Naive thymus-derived CD8-positive, alpha-beta T cell (primary cell): ENCODE data around the gene AKAP6. TPM values are rescaled to one million over a fixed set of nuclear protein-coding genes. Genes with fewer than 3 reads are reported as not detected.
"Not testable (repeated sequence)": the region's sequence is repeated elsewhere in the genome, so short reads cannot be mapped to it uniquely, and the experiment has no call there.

ENCODE experiments used
- ATAC-seq, 2 donors: fragments of 150-1000 bp; cut with Tn5 transposase in 1 of 2; sonication (Bioruptor Pico), chemical (Tn5 transposase) in 1 of 2; 1 replicate in 1 of 2; 2 replicates in 1 of 2; pipeline ENCODE4 v1.10.0; 2021; ENCODE audit warnings: mild to moderate bottlenecking in 2 of 2, moderate library complexity in 2 of 2
- POLR2A ChIA-PET: fragments of 350-600 bp; sonication (Branson Sonifier 250); formaldehyde crosslinking; loops from one replicate; lab custom pipeline; 2021; ENCODE audit warnings: antibody characterized with exemption; lab: Charles Lee
- DNase-seq, 10 donors: peaks; one replicate each; pipeline versions ENCODE4 v3.0.0 to v3.0.0-alpha.2; 2020 to 2022
- H3K27ac Mint-ChIP-seq, 10 donors: one replicate each; pipeline ENCODE4 v1.8.0; 2020 to 2022; ENCODE audit warnings: mild to moderate bottlenecking in 10 of 10, mixed read lengths in 10 of 10, moderate library complexity in 4 of 10, inconsistent platforms in 1 of 10
- H3K27me3 Mint-ChIP-seq, 5 donors: one replicate each; pipeline ENCODE4 v1.8.0; 2021 to 2022; ENCODE audit warnings: mixed read lengths in 5 of 5
- H3K36me3 Mint-ChIP-seq, 3 donors: one replicate each; pipeline ENCODE4 v1.8.0; 2020 to 2022; ENCODE audit warnings: mixed read lengths in 3 of 3, mild to moderate bottlenecking in 2 of 3, inconsistent platforms in 1 of 3
- H3K4me1 Mint-ChIP-seq, 4 donors: one replicate each; pipeline ENCODE4 v1.8.0; 2021 to 2022; ENCODE audit warnings: mixed read lengths in 4 of 4
- H3K4me3 Mint-ChIP-seq, 10 donors: one replicate each; pipeline ENCODE4 v1.8.0; 2020 to 2022; ENCODE audit warnings: mild to moderate bottlenecking in 10 of 10, mixed read lengths in 10 of 10, moderate library complexity in 6 of 10, inconsistent platforms in 1 of 10
- H3K9me3 Mint-ChIP-seq, 9 donors: one replicate each; pipeline ENCODE4 v1.8.0; 2020 to 2022; ENCODE audit warnings: mixed read lengths in 9 of 9, mild to moderate bottlenecking in 3 of 9, inconsistent platforms in 1 of 9, moderate library complexity in 1 of 9
- polyA plus RNA-seq, 3 donors: library from polyadenylated mRNA; unstranded; fragments of 300-500 nt; fragmentation: Illumina TruSeq; gene quantifications; one replicate each; pipeline ENCODE4 v1.2.3, GENCODE V29; 2021
- total RNA-seq, 8 experiments: library from RNA in 2 of 8; stranded (reverse) in 2 of 8; gene quantifications; one replicate each; pipeline ENCODE4 v1.2.3 and lab custom pipeline; 2021 to 2026

Gene AKAP6
- total and polyA plus RNA-seq, 5 experiments from 2014 or later, result 1.4 to 4.6 (median 3.2) TPM

GRCh38 chr14:32381869-32382268 lies 52.8 kb downstream of the AKAP6 start:
- Mint-ChIP-seq H3K9me3 (peaks cover 0 to 2% (median 0%) of the 10 kb centered on the region in 9 donors), H3K27me3 (peaks cover 0 to 8% (median 0%) of the 10 kb centered on the region in 5 donors), H3K27ac (no peak overlapping the region), H3K4me3 (no peak overlapping the region), H3K36me3 (no peaks in the 10 kb centered on the region), H3K4me1 (peaks cover 0 to 7% (median 6%) of the 10 kb centered on the region in 4 donors)
- POLR2A ChIA-PET, result no interaction called here
- no peak for DNase-seq
- no peak for ATAC-seq

GRCh38 chr14:32382704-32383103 lies 53.6 kb downstream of the AKAP6 start:
- Mint-ChIP-seq H3K4me1 (peaks cover 0 to 7% (median 6%) of the 10 kb centered on the region in 4 donors), H3K36me3 (no peaks in the 10 kb centered on the region), H3K4me3 (no peak overlapping the region), H3K27me3 (peaks cover 0 to 8% (median 2%) of the 10 kb centered on the region in 5 donors), H3K27ac (no peak overlapping the region), H3K9me3 (peaks cover 0 to 2% (median 0%) of the 10 kb centered on the region in 9 donors)
- POLR2A ChIA-PET, result no interaction called here
- no peak for DNase-seq
- no peak for ATAC-seq

GRCh38 chr14:32383364-32384009 lies 54.4 kb downstream of the AKAP6 start:
- Mint-ChIP-seq H3K4me1 (peaks cover 0 to 7% (median 6%) of the 10 kb centered on the region in 4 donors), H3K27me3 (peaks cover 0 to 14% (median 5%) of the 10 kb centered on the region in 5 donors), H3K27ac (no peak overlapping the region), H3K4me3 (no peak overlapping the region), H3K9me3 (peaks cover 0 to 8% (median 4%) of the 10 kb centered on the region in 9 donors), H3K36me3 (peaks cover 0 to 8% (median 0%) of the 10 kb centered on the region in 3 donors)
- POLR2A ChIA-PET, result no interaction called here
- DNase-seq (no peak), ATAC-seq (no peak)

- Mint-ChIP-seq H3K4me1 (peaks cover 0 to 3% (median 3%) of the 10 kb centered on the region in 4 donors), H3K27ac (no peak overlapping the region), H3K36me3 (peaks cover 2 to 8% (median 5%) of the 10 kb centered on the region in 3 donors), H3K27me3 (peaks cover 7 to 19% (median 9%) of the 10 kb centered on the region in 5 donors), H3K9me3 (peaks cover 0 to 18% (median 8%) of the 10 kb centered on the region in 9 donors), H3K4me3 (no peak overlapping the region)
- ATAC-seq (no peak), DNase-seq (no peak)
- POLR2A ChIA-PET, result no interaction called here
These were observed 55.4 kb downstream of the AKAP6 start for GRCh38 chr14:32384464-32384863.

GRCh38 chr14:32387295-32387694 lies 58.2 kb downstream of the AKAP6 start:
- H3K4me1 Mint-ChIP-seq, DNase-seq, H3K27ac Mint-ChIP-seq, POLR2A ChIA-PET, ATAC-seq, H3K4me3 Mint-ChIP-seq: not testable (repeated sequence)
- Mint-ChIP-seq H3K9me3 (peaks cover 0 to 31% (median 15%) of the 10 kb centered on the region in 9 donors), H3K36me3 (peaks cover 5 to 23% (median 11%) of the 10 kb centered on the region in 3 donors), H3K27me3 (peaks cover 8 to 26% (median 17%) of the 10 kb centered on the region in 5 donors)

- Mint-ChIP-seq H3K4me1 (no peaks in the 10 kb centered on the region), H3K27me3 (peaks cover 6 to 23% (median 18%) of the 10 kb centered on the region in 5 donors), H3K36me3 (peaks cover 5 to 19% (median 11%) of the 10 kb centered on the region in 3 donors), H3K27ac (no peak overlapping the region), H3K9me3 (peaks cover 0 to 28% (median 15%) of the 10 kb centered on the region in 9 donors), H3K4me3 (no peak overlapping the region)
- DNase-seq (no peak), ATAC-seq (no peak)
- POLR2A ChIA-PET, result no interaction called here
These were observed 64.0 kb downstream of the AKAP6 start for GRCh38 chr14:32393119-32393518.

- Mint-ChIP-seq H3K27ac (no peak overlapping the region), H3K27me3 (peaks cover 4 to 16% (median 11%) of the 10 kb centered on the region in 5 donors), H3K36me3 (peaks cover 5 to 16% (median 10%) of the 10 kb centered on the region in 3 donors), H3K9me3 (peaks cover 0 to 19% (median 11%) of the 10 kb centered on the region in 9 donors), H3K4me1 (no peaks in the 10 kb centered on the region), H3K4me3 (no peak overlapping the region)
- ATAC-seq, result no peak
- DNase-seq, result no peak
- POLR2A ChIA-PET, result no interaction called here
These were observed 64.9 kb downstream of the AKAP6 start for GRCh38 chr14:32394038-32394437.

- DNase-seq (no peak), ATAC-seq (no peak)
- POLR2A ChIA-PET, result no interaction called here
- Mint-ChIP-seq H3K27me3 (peaks cover 0 to 1% (median 0%) of the 10 kb centered on the region in 5 donors), H3K36me3 (no peaks in the 10 kb centered on the region), H3K4me1 (peaks cover 0 to 1% (median 0%) of the 10 kb centered on the region in 4 donors), H3K9me3 (no peaks in the 10 kb centered on the region), H3K4me3 (no peak overlapping the region), H3K27ac (no peak overlapping the region)
These were observed 67.8 kb downstream of the AKAP6 start for GRCh38 chr14:32396885-32397284.

- no peak for DNase-seq
- H3K4me3 Mint-ChIP-seq, result no peak overlapping the region
- no peak for ATAC-seq
- H3K36me3 Mint-ChIP-seq, result peaks cover 0 to 3% (median 0%) of the 10 kb centered on the region in 3 donors
- H3K27me3 Mint-ChIP-seq, result peaks cover 0 to 1% (median 0%) of the 10 kb centered on the region in 5 donors
- no peaks in the 10 kb centered on the region for H3K9me3 Mint-ChIP-seq
- POLR2A ChIA-PET, result no interaction called here
- H3K27ac Mint-ChIP-seq, result no peak overlapping the region
- H3K4me1 Mint-ChIP-seq, result peaks cover 0 to 1% (median 0%) of the 10 kb centered on the region in 4 donors
These were observed 69.0 kb downstream of the AKAP6 start for GRCh38 chr14:32397861-32398640.

GRCh38 chr14:32399920-32400319 lies 70.8 kb downstream of the AKAP6 start:
- peaks cover 0 to 3% (median 0%) of the 10 kb centered on the region in 3 donors for H3K36me3 Mint-ChIP-seq
- ATAC-seq (no peak), DNase-seq (no peak)
- no peak overlapping the region for H3K27ac Mint-ChIP-seq
- POLR2A ChIA-PET, result no interaction called here
- peaks cover 0 to 1% (median 0%) of the 10 kb centered on the region in 4 donors for H3K4me1 Mint-ChIP-seq
- no peaks in the 10 kb centered on the region for H3K9me3 Mint-ChIP-seq
- peaks cover 0 to 1% (median 0%) of the 10 kb centered on the region in 5 donors for H3K27me3 Mint-ChIP-seq
- H3K4me3 Mint-ChIP-seq, result no peak overlapping the region

- Mint-ChIP-seq H3K36me3 (peaks cover 0 to 3% (median 0%) of the 10 kb centered on the region in 3 donors), H3K4me3 (no peak overlapping the region), H3K27ac (no peak overlapping the region), H3K4me1 (peaks cover 0 to 1% (median 0%) of the 10 kb centered on the region in 4 donors), H3K27me3 (peaks cover 0 to 1% (median 0%) of the 10 kb centered on the region in 5 donors), H3K9me3 (no peaks in the 10 kb centered on the region)
- DNase-seq (no peak), ATAC-seq (no peak)
- POLR2A ChIA-PET, result no interaction called here
These were observed 71.4 kb downstream of the AKAP6 start for GRCh38 chr14:32400480-32400879.

- H3K4me3 Mint-ChIP-seq, result no peak overlapping the region
- H3K36me3 Mint-ChIP-seq, result peaks cover 0 to 3% (median 0%) of the 10 kb centered on the region in 3 donors
- H3K27ac Mint-ChIP-seq, result no peak overlapping the region
- DNase-seq (no peak), ATAC-seq (no peak)
- no peaks in the 10 kb centered on the region for H3K9me3 Mint-ChIP-seq
- H3K27me3 Mint-ChIP-seq, result peaks cover 0 to 4% (median 0%) of the 10 kb centered on the region in 5 donors
- POLR2A ChIA-PET, result no interaction called here
- peaks cover 0 to 1% (median 0%) of the 10 kb centered on the region in 4 donors for H3K4me1 Mint-ChIP-seq
These were observed 73.9 kb downstream of the AKAP6 start for GRCh38 chr14:32403021-32403420.

- peaks cover 0 to 3% (median 0%) of the 10 kb centered on the region in 3 donors for H3K36me3 Mint-ChIP-seq
- H3K4me1 Mint-ChIP-seq, result peaks cover 0 to 1% (median 0%) of the 10 kb centered on the region in 4 donors
- H3K9me3 Mint-ChIP-seq, result no peaks in the 10 kb centered on the region
- DNase-seq, result no peak
- ATAC-seq, result no peak
- no peak overlapping the region for H3K27ac Mint-ChIP-seq
- POLR2A ChIA-PET, result no interaction called here
- H3K27me3 Mint-ChIP-seq, result peaks cover 0 to 4% (median 0%) of the 10 kb centered on the region in 5 donors
- H3K4me3 Mint-ChIP-seq, result no peak overlapping the region
These were observed 74.6 kb downstream of the AKAP6 start for GRCh38 chr14:32403688-32404087.
